Neural cell (in vitro differentiated cells): Measurements from ENCODE around the gene ADO. TPM values are rescaled to one million over a fixed set of nuclear protein-coding genes. Genes with fewer than 3 reads are reported as not detected.

Source experiments
- H2AFZ ChIP-seq: fragments of 200-600, 300-800 bp; sonication (generic), shearing (Covaris generic); 2 replicates; pipeline ENCODE4 v1.6.0; 2014; ENCODE audit warnings: low read depth, mild to moderate bottlenecking, antibody characterized with exemption, low read length, moderate library complexity
- H3F3A ChIP-seq: fragments of 200-600 bp; shearing (Covaris generic); 2 replicates; pipeline ENCODE4 v1.6.1; 2016; ENCODE audit warnings: mild to moderate bottlenecking, moderate library complexity, mixed read lengths, antibody characterized with exemption, low read length; ENCODE audit not compliant: insufficient read depth, poor library complexity, severe bottlenecking
- H3K27ac ChIP-seq: fragments of 200-600, 300-800 bp; sonication (generic), shearing (Covaris generic); 2 replicates; pipeline ENCODE4 v1.5.1; 2014; ENCODE audit warnings: mild to moderate bottlenecking, low read length, moderate library complexity
- H3K27me3 ChIP-seq: fragments of 300-800, 200-600 bp; sonication (generic), shearing (Covaris generic); 2 replicates; pipeline ENCODE4 v1.6.0; 2014; ENCODE audit warnings: mild to moderate bottlenecking, low read depth, low read length, moderate library complexity; ENCODE audit not compliant: insufficient read depth
- H3K36me3 ChIP-seq: fragments of 300-800, 200-600 bp; sonication (generic), shearing (Covaris generic); 2 replicates; pipeline ENCODE4 v1.5.1; 2014; ENCODE audit warnings: mild to moderate bottlenecking, antibody characterized with exemption, low read length, moderate library complexity; ENCODE audit not compliant: insufficient read depth
- H3K4me2 ChIP-seq: fragments of 300-800, 200-600 bp; sonication (generic), shearing (Covaris generic); 2 replicates; pipeline ENCODE4 v1.6.0; 2014; ENCODE audit warnings: mild to moderate bottlenecking, low read length
- H3K4me3 ChIP-seq: fragments of 300-800, 200-600 bp; sonication (generic), shearing (Covaris generic); 2 replicates; pipeline ENCODE4 v1.5.1; 2014; ENCODE audit warnings: mild to moderate bottlenecking, low read length, moderate library complexity
- H3K79me2 ChIP-seq: fragments of 200-600 bp; shearing (Covaris generic); replicated peaks from 2 replicates; pipeline ENCODE4 v1.6.0; 2014; ENCODE audit warnings: mild to moderate bottlenecking, low read length, moderate library complexity; ENCODE audit not compliant: insufficient read depth
- H3K9ac ChIP-seq: fragments of 300-800, 200-600 bp; sonication (generic), shearing (Covaris generic); 2 replicates; pipeline ENCODE4 v1.6.1; 2016; ENCODE audit warnings: mild to moderate bottlenecking, low read length, mixed read lengths
- H3K9me2 ChIP-seq: fragments of 200-600 bp; shearing (Covaris generic); 2 replicates; pipeline ENCODE4 v1.6.1; 2016; ENCODE audit warnings: mild to moderate bottlenecking, low read length, mixed read lengths; ENCODE audit not compliant: insufficient read depth
- H3K9me3 ChIP-seq: fragments of 200-600, 300-800 bp; sonication (generic), shearing (Covaris generic); 2 replicates; pipeline ENCODE4 v1.6.1; 2016; ENCODE audit warnings: mild to moderate bottlenecking, mixed run types, low read length, moderate library complexity, mixed read lengths
- H4K20me1 ChIP-seq: fragments of 200-600 bp; shearing (Covaris generic); 2 replicates; pipeline ENCODE4 v1.6.1; 2016; ENCODE audit warnings: mild to moderate bottlenecking, mixed run types; ENCODE audit not compliant: insufficient read depth
- CTCF ChIP-seq: fragments of 450-650 bp; IDR thresholded peaks from 2 replicates; pipeline ENCODE4 v1.5.1; 2014; ENCODE audit warnings: antibody characterized with exemption, mild to moderate bottlenecking, moderate library complexity; ENCODE audit not compliant: poor library complexity, severe bottlenecking
- EP300 ChIP-seq: fragments of 450-650 bp; conservative IDR thresholded peaks from 2 replicates; pipeline ENCODE4 v1.6.1; 2014; ENCODE audit warnings: antibody characterized with exemption, mild to moderate bottlenecking, moderate library complexity; ENCODE audit not compliant: poor library complexity, severe bottlenecking
- EZH2 ChIP-seq: fragments of 200-600, 300-800 bp; shearing (Covaris generic), sonication (generic); IDR thresholded peaks from 2 replicates; pipeline ENCODE4 v1.6.1; 2014; ENCODE audit warnings: antibody characterized with exemption, low read length, borderline replicate concordance, mild to moderate bottlenecking; ENCODE audit not compliant: insufficient read depth, poor library complexity, severe bottlenecking
- MXI1 ChIP-seq: fragments of 450-650 bp; conservative IDR thresholded peaks from 2 replicates; pipeline ENCODE4 v1.6.1; 2014; ENCODE audit warnings: antibody characterized with exemption, mild to moderate bottlenecking; ENCODE audit not compliant: poor library complexity, severe bottlenecking
- POLR2AphosphoS5 ChIP-seq: IDR thresholded peaks from 2 replicates; pipeline ENCODE4 v1.6.1; 2012
- RAD21 ChIP-seq: fragments of 450-650 bp; conservative IDR thresholded peaks from 2 replicates; pipeline ENCODE4 v1.6.1; 2014; ENCODE audit warnings: antibody characterized with exemption, mild to moderate bottlenecking, moderate library complexity
- REST ChIP-seq: IDR thresholded peaks from 2 replicates; pipeline ENCODE4 v1.6.1; 2012; ENCODE audit warnings: borderline replicate concordance
- SMC3 ChIP-seq: fragments of 450-650 bp; conservative IDR thresholded peaks from 2 replicates; pipeline ENCODE4 v1.6.1; 2014; ENCODE audit warnings: antibody characterized with exemption, mild to moderate bottlenecking, moderate library complexity; ENCODE audit not compliant: poor library complexity
- TAF1 ChIP-seq: IDR thresholded peaks from 2 replicates; pipeline ENCODE4 v1.6.1; 2012; ENCODE audit warnings: low read depth
- polyA plus RNA-seq: library from polyadenylated mRNA; depleted of rRNA; stranded (reverse); fragments of >200 nt; gene quantifications from 2 replicates; pipeline ENCODE4 v1.2.3, GENCODE V29; 2014

The ADO gene
- polyA plus RNA-seq, 1 donor from 2014 or later: 33.2 TPM

DNA sequence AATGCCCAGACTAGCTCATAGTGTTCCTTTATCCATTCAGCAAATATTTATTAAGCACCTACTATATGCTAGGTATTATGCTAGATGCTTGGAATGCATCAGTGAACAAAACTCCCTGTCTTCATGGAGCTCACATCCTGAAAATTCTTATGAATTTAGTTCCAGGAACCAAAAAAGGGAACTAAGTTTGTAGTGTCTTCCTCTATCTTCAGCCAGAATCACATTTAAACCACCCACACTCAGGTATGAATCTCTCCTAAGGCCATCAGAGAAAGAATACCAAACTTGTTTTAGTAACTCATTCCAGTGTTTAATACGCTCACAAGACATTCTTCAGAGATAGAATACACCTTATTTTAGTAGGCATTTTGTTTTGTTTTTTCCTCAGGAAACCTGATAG lies 21.8 kb downstream of the ADO start:
- Histone ChIP-seq H3K79me2 (no peaks in the 10 kb centered on the region), H3K4me3 (no peak overlapping the region), H3K27me3 (no peaks in the 10 kb centered on the region), H3K9ac (no peak overlapping the region), H3K36me3 (no peaks in the 10 kb centered on the region), H3F3A (no peaks in the 10 kb centered on the region), H3K9me3 (no peaks in the 10 kb centered on the region), H4K20me1 (no peaks in the 10 kb centered on the region), H3K27ac (no peak overlapping the region), H3K4me2 (no peak overlapping the region), H3K9me2 (no peaks in the 10 kb centered on the region), H2AFZ (no peak overlapping the region)
- no peak for TF ChIP-seq REST
- no peak for TF ChIP-seq EP300
- TF ChIP-seq RAD21: no peak
- TF ChIP-seq SMC3: no peak
- no peak for TF ChIP-seq TAF1
- no peak for TF ChIP-seq EZH2
- TF ChIP-seq MXI1: no peak
- TF ChIP-seq POLR2AphosphoS5: no peak
- TF ChIP-seq CTCF: no peak

GRCh38 chr10:62829622-62830021 lies 25.1 kb downstream of the ADO start:
- TF ChIP-seq EP300: no peak
- no peak for TF ChIP-seq MXI1
- no peak for TF ChIP-seq TAF1
- no peak for TF ChIP-seq EZH2
- TF ChIP-seq CTCF: no peak
- no peak for TF ChIP-seq POLR2AphosphoS5
- TF ChIP-seq RAD21: no peak
- no peak for TF ChIP-seq SMC3
- TF ChIP-seq REST: no peak

More at GRCh38 chr10:62829622-62830021, 25.1 kb downstream of the ADO start:
- no peaks in the 10 kb centered on the region for H3K79me2 ChIP-seq
- H3K9me3 ChIP-seq: no peaks in the 10 kb centered on the region
- no peaks in the 10 kb centered on the region for H3K27me3 ChIP-seq
- H3K9ac ChIP-seq: no peak overlapping the region
- no peaks in the 10 kb centered on the region for H3K9me2 ChIP-seq
- no peak overlapping the region for H3K4me2 ChIP-seq
- H3F3A ChIP-seq: no peaks in the 10 kb centered on the region
- H3K4me3 ChIP-seq: no peak overlapping the region
- H4K20me1 ChIP-seq: no peaks in the 10 kb centered on the region
- H3K27ac ChIP-seq: no peak overlapping the region
- H3K36me3 ChIP-seq: no peaks in the 10 kb centered on the region
- H2AFZ ChIP-seq: no peak overlapping the region
